GM19351 (cell line): ENCODE data around the gene NPRL2.
A peak's percentile ranks its signal among the peaks of the same experiment; 100 is the strongest.

Experiments used
- ATAC-seq: cut with Tn5 transposase; IDR thresholded peaks from one replicate; pipeline ENCODE4 v1.9.1; 2021; ENCODE audit warnings: mild to moderate bottlenecking, moderate library complexity; ENCODE audit not compliant: unreplicated experiment

The NPRL2 gene

GRCh38 chr3:50350527-50351322 is at the start of gene NPRL2, which contains the start of gene CYB561D2:
Gene NPRL2 (minus strand): TSS chr3:50350775. CDS start chr3:50350652, 123 bp downstream.
Gene CYB561D2 (plus strand): TSS chr3:50350862. CDS start chr3:50351434, 572 bp downstream.
- ATAC-seq: peak; percentile 83

DNA sequence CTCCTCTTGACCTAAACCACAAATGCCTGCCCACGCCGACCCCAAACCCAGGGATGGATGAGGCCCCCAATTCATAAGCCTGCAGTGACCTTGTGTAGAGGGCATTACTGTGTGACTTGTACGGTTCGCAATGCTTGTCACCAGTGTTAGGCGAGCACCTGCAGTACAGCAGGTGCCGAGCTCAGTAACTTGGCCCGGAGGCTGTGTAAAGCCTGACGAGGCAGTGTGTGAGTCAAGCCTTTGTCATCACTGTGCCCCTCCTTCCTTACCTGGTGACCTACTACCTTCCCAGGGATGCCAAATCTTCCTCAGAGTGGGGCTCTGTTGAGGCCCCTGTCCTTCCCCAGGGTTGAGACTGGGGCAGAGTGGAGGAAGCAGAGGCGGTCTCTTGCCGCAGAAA is 45.9 kb upstream of the NPRL2 start:
- ATAC-seq: no peak

- no peak for ATAC-seq
These were observed 44.7 kb upstream of the NPRL2 start for GRCh38 chr3:50395070-50395860.

GRCh38 chr3:50393061-50393460 is 42.5 kb upstream of the NPRL2 start:
- no peak for ATAC-seq

- ATAC-seq: no peak
These were observed 41.6 kb upstream of the NPRL2 start for GRCh38 chr3:50392101-50392715.

DNA sequence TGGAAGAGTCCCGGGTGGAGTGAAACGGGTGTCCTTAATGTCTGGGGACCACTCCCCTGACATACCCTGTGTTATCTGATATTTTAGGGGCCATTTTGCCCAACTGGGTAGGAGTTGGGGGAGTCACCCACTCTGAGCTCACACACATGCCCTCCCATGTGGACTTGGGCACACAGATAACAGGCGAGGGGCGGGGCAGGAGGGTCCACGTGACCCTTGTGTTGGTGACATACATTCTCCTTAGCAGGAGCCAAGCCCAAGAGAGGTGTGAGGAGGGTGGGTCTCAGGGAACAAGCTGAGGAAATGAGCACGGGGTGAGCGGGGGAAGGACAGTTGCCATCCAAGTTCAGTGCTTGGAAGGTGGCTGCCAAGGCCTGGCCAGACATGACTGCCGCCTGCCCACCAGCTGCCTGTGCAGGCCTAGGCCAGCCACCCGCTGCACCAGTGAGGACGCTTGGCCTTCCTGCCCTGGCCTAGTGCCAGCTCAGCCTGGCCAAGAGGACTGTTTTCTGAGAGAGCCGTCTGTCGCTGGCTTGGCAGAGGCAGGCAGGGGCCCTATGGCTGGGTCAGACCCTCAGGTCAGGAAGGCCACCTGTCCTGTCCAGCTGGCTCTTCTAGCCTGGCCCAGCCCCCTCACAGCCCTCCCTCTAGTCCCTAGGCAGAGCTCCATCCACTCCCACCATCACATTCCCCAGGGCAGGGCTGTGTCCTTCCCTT is 40.1 kb upstream of the NPRL2 start:
- ATAC-seq: no peak

DNA sequence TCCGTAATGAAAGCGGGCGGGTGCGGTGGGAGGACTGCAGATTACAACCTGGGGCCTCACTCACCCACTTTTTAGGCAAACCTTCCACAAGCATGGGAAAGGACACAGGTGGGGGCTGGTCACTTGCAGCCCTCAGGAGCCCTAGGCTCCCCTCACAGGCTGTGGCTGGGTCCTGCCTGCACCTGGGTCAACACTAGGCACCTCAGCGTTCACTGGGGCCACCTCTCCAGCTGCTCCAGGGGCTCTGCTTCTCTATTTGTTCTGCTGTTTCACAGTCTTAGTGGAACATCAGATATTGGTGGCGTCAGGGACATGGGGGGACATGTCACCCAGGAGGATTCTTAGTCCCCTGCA is 38.8 kb upstream of the NPRL2 start:
- no peak for ATAC-seq

- ATAC-seq: no peak
These were observed 38.3 kb upstream of the NPRL2 start for GRCh38 chr3:50388720-50389413.

GRCh38 chr3:50388016-50388719 is 37.6 kb upstream of the NPRL2 start:
- no peak for ATAC-seq

DNA sequence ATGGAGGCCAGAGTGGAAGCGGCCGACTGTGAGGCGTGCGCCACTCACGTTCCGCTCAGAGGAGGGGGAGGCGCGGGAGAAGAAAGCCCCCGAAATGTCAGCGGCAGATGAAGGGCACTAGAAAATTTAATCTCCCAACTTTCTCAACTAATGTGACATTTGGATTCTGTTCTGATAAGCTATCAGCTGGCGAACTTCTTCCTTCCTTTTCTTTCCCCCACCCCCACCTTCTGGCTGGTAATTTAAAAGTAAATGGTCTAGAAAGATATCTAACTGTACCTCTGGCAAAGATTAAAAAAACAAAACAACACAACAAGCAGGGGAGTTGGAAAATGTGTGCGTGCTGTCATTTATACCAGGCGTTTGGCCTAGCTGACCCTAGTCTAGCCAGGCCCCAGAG is 35.2 kb upstream of the NPRL2 start:
- no peak for ATAC-seq

GRCh38 chr3:50383750-50384149 is 33.2 kb upstream of the NPRL2 start:
- ATAC-seq: no peak

DNA sequence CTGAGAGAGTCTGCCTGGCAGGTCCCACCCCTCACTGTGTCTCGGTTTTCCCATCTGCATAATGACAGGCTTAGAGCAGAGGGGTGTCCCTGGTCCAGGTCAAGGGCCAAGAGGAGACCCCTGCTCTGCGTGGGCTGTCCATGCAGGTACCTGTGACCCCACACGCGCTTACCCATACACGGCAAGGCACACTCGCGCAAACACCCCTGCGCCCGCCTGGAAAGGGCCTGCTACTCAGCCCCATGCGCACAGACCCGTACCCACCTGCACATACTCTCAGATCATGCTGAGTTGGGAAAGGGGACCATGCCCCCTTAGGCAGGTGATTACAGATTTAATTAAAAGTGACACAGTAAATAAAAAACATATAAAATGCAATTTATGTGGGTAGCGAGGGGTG is 32.1 kb upstream of the NPRL2 start:
- ATAC-seq: no peak

- ATAC-seq: no peak
These were observed 30.8 kb upstream of the NPRL2 start for GRCh38 chr3:50381383-50381782.

DNA sequence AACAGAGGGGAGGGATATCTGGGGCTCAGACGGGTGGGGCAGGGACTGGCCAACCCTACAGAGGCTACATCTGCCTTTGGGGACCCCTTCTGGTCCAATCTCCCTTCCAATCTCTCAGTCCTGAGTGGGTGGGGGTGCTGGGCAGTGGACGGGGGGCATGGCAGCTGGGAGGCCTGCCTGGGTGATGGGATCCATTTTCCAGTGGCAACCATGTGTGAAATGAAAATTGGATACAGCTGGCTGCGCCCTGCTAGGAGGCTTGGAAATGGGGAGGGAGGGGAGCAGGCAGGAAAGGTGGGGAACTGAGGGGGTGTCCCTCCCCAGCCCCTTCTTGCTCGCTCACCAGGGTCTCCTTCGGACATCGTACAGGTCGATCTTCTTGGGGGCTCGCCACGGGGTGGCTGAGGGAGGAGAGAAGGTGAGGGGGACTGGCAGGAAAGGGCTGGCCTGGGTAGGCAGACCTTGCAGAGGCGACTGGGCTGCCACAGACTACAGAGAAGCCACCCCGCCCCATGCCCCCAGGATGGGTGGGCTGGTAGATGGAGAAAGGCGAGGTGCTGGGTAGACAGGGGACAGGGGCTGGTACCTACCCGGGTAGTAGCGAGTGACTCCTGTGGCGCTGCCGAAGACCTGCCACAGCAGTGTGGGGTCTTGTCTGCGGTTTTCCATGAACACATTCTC is 30.0 kb upstream of the NPRL2 start:
- ATAC-seq: no peak

GRCh38 chr3:50378757-50379156 is 28.2 kb upstream of the NPRL2 start:
- no peak for ATAC-seq

DNA sequence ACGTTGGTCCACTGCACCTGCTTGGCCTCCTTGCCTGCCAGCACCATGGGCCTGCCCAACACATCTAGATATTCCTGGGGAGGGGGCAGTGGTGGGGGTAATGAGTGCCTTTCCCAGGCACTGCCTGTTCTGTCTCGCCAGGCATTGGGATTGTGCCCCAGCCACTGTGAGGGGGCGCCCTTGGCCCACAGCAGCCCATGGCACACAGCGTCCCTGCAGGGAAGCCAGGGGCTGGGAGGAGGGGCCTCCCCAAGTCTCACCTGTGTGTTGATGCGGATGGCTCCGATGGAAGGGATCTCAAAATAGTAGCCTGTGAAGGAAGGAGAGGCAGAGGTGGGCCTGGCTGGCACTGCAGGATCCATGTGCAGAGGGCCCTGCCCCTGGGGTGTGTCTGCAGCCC is 27.4 kb upstream of the NPRL2 start:
- ATAC-seq: no peak

DNA sequence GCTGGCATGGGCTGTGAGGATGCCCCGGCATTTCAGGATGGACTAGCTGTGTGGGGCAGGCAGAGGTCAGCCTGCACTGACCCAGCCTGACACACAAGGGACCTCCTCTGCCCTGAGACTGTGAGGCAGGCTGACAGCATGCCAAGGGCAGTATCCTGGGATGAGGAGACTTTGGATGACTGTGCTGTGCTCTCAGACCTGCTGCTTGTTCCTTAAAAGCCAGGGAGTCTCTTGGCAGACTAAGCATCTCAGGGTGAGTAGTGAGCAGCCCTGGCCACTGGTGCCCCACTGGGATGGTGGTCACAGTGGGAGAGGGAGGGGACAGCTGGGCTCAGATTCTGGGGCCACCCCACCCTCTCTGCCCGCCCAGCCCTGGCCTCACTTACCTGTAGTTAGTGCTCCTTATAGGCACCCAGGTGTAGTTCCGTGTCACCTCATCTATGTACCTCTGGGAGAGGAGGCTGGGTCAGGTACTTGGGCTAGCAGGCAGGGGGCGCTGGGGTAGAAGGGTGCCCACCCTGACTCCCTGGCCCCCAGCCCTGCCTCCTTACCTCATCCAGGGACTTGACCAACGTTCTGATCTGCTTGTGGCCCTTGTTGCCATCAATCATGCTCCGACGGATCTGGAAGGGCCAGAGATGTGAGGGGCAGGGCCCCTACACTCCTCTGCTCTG is 24.8 kb upstream of the NPRL2 start:
- no peak for ATAC-seq

DNA sequence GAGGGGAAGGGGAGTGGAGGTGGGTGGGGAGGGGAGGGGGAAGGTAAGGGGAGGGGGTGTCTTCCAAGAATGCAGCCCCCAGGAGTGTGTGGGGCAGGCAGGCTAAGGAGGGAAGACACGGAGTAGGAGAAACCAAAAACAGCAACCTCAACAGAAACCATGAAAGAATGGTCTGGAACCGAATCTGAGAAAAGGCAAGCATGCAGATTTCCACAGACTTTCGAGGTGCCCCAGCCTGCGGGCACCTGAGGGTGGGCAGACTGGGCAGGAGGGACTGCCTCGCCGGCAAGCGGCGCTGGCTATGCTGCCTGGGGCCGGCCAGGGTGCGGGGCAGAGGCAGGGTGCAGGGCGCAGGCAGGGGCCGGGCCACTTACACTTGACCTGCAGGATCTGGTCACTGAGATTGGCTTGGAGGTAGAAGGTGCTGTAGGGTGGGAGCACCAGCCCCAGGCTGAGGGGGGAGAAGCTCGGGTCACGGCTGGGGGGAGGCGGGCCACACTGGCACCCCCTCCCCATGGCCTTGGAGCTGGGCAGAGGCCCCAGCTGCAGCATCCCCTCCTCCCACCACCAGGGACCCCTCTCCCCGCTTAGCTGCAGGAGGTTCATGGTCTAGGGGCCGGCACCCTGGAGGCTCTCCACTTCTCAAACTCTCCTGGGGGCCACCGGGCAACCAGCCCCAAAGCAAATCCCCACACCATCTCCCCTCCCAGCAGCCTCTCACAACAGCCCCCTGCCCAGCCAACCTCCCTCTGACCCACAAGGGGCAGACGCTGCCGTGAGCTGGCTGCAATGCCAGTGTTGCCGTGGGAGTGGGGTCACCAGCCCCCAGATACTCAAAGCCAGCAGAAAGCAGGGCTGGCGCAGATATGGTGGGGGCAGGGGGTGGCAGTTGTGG is 24.0 kb upstream of the NPRL2 start:
- ATAC-seq: no peak
